HepG2 (cell line): Measurements from ENCODE around the gene TLE2. TPM values are rescaled to one million over a fixed set of nuclear protein-coding genes. Genes with fewer than 3 reads are reported as not detected.

ENCODE experiments used
- ARID2 ChIP-seq: sonication (generic); formaldehyde crosslinking; IDR thresholded peaks from 2 replicates; pipeline ENCODE4 v1.8.1; 2022; ENCODE audit warnings: mild to moderate bottlenecking, missing genetic modification reagents, borderline replicate concordance
- ATRX ChIP-seq: sonication (generic); formaldehyde crosslinking; IDR thresholded peaks from 2 replicates; pipeline ENCODE4 v1.4.0; 2020; ENCODE audit warnings: missing genetic modification reagents, borderline replicate concordance
- CBFB ChIP-seq: sonication (generic); formaldehyde crosslinking; IDR thresholded peaks from 2 replicates; pipeline ENCODE4 v1.4.0; 2020; ENCODE audit warnings: missing genetic modification reagents
- CHD4 ChIP-seq: fragments of 200-600 bp; sonication (generic); IDR thresholded peaks from 2 replicates; pipeline ENCODE4 v1.7.0; 2017; ENCODE audit warnings: mild to moderate bottlenecking, low read length, borderline replicate concordance
- DR1 ChIP-seq: sonication (generic); formaldehyde crosslinking; IDR thresholded peaks from 2 replicates; pipeline ENCODE4 v1.8.0; 2021; ENCODE audit warnings: mild to moderate bottlenecking, missing genetic modification reagents, inconsistent platforms
- DRAP1 ChIP-seq: IDR thresholded peaks from 2 replicates; pipeline ENCODE4 v1.6.1; 2016; ENCODE audit warnings: missing genetic modification reagents, missing compliant biosample characterization
- EP300 ChIP-seq, 3 experiments: sonication (generic) in 1 of 3; formaldehyde crosslinking in 1 of 3; IDR thresholded peaks; 2 replicates each; pipeline versions ENCODE4 v1.5.1 to v1.6.1; 2011 to 2020; ENCODE audit warnings: low read depth in 2 of 3, low read length in 2 of 3, borderline replicate concordance in 1 of 3, improper control_type of control experiment in 1 of 3, mild to moderate bottlenecking in 1 of 3, missing genetic modification reagents in 1 of 3, moderate library complexity in 1 of 3
- FOXA3 ChIP-seq: IDR thresholded peaks from 2 replicates; pipeline ENCODE4 v1.6.1; 2016; ENCODE audit warnings: missing genetic modification reagents, missing compliant biosample characterization
- HOXA7 ChIP-seq: sonication (generic); formaldehyde crosslinking; IDR thresholded peaks from 2 replicates; pipeline ENCODE4 v1.8.1; 2022; ENCODE audit warnings: mild to moderate bottlenecking, missing genetic modification reagents, moderate library complexity
- ISX ChIP-seq: sonication (generic); formaldehyde crosslinking; conservative IDR thresholded peaks from 2 replicates; pipeline ENCODE4 v1.5.0; 2020; ENCODE audit warnings: missing genetic modification reagents
- KDM4B ChIP-seq: sonication (generic); formaldehyde crosslinking; IDR thresholded peaks from 2 replicates; pipeline ENCODE4 v1.4.0; 2020; ENCODE audit warnings: missing genetic modification reagents
- MYNN ChIP-seq: sonication (generic); formaldehyde crosslinking; IDR thresholded peaks from 2 replicates; pipeline ENCODE4 v1.4.0; 2020; ENCODE audit warnings: mild to moderate bottlenecking, low read depth, missing genetic modification reagents
- NFKBIZ ChIP-seq: IDR thresholded peaks from 2 replicates; pipeline ENCODE4 v1.6.1; 2018; ENCODE audit warnings: missing genetic modification reagents, missing compliant biosample characterization
- NR2F6 ChIP-seq, 2 experiments: IDR thresholded peaks; 2 replicates each; pipeline ENCODE4 v1.6.1; 2016; ENCODE audit warnings: antibody characterized with exemption in 1 of 2, mild to moderate bottlenecking in 1 of 2
- PHF5A ChIP-seq: IDR thresholded peaks from one replicate; pipeline ENCODE4 v1.6.1; 2018; ENCODE audit warnings: low read depth, missing genetic modification reagents; ENCODE audit not compliant: unreplicated experiment
- RBAK ChIP-seq: sonication (generic); formaldehyde crosslinking; IDR thresholded peaks from 2 replicates; pipeline ENCODE4 v1.5.1; 2020; ENCODE audit warnings: mild to moderate bottlenecking, missing genetic modification reagents
- RORA ChIP-seq: sonication (generic); formaldehyde crosslinking; IDR thresholded peaks from 2 replicates; pipeline ENCODE4 v1.5.0; 2020; ENCODE audit warnings: mild to moderate bottlenecking, missing genetic modification reagents, moderate library complexity
- SIX4 ChIP-seq: sonication (generic); formaldehyde crosslinking; IDR thresholded peaks from 2 replicates; pipeline ENCODE4 v1.4.0; 2020; ENCODE audit warnings: missing genetic modification reagents
- SNRNP70 ChIP-seq: fragments of 200-400 bp; formaldehyde crosslinking; IDR thresholded peaks from 2 replicates; pipeline ENCODE4 v1.6.1; 2017; ENCODE audit warnings: mild to moderate bottlenecking, low read depth, low read length, moderate library complexity
- SRSF1 ChIP-seq: fragments of 200-400 bp; formaldehyde crosslinking; optimal IDR thresholded peaks from 2 replicates; pipeline ENCODE3; 2017; ENCODE audit warnings: mild to moderate bottlenecking, low read depth, low read length, moderate library complexity
- THAP7 ChIP-seq: sonication (generic); formaldehyde crosslinking; IDR thresholded peaks from 2 replicates; pipeline ENCODE4 v1.8.1; 2023; ENCODE audit warnings: mild to moderate bottlenecking, missing genetic modification reagents
- THAP8 ChIP-seq: sonication (generic); formaldehyde crosslinking; IDR thresholded peaks from 2 replicates; pipeline ENCODE4 v1.5.1; 2020; ENCODE audit warnings: missing genetic modification reagents, mild to moderate bottlenecking, borderline replicate concordance
- YEATS4 ChIP-seq: sonication (generic); formaldehyde crosslinking; IDR thresholded peaks from 2 replicates; pipeline ENCODE4 v1.4.0; 2020; ENCODE audit warnings: missing genetic modification reagents, borderline replicate concordance
- ZNF292 ChIP-seq: sonication (generic); formaldehyde crosslinking; IDR thresholded peaks from 2 replicates; pipeline ENCODE4 v1.8.1; 2022; ENCODE audit warnings: mild to moderate bottlenecking, low read depth, missing genetic modification reagents, borderline replicate concordance
- ZNF615 ChIP-seq: sonication (generic); formaldehyde crosslinking; IDR thresholded peaks from 2 replicates; pipeline ENCODE4 v1.5.0; 2020; ENCODE audit warnings: mild to moderate bottlenecking, missing genetic modification reagents, borderline replicate concordance
- polyA plus RNA-seq, 8 experiments: library from polyadenylated mRNA; depleted of rRNA in 3 of 8; stranded (reverse) in 7 of 8; unstranded in 1 of 8; fragments of >200 nt; fragmentation: Illumina TruSeq in 4 of 8; extraction: Trizol in 4 of 8; gene quantifications; 2 replicates each; pipeline versions ENCODE4 v1.2.1 to v1.2.3, GENCODE V29; 2011 to 2016; ENCODE audit warnings: low read depth in 4 of 8, missing spikeins in 1 of 8, mixed read lengths in 1 of 8; ENCODE audit not compliant: insufficient read depth in 1 of 8
- total RNA-seq, 5 experiments: library from RNA; depleted of rRNA; stranded (reverse); fragments of >200 nt; fragmentation: Illumina TruSeq; extraction: Trizol; gene quantifications; 2 replicates each; pipeline ENCODE4 v1.2.3, GENCODE V29; 2016; ENCODE audit warnings: low read depth in 1 of 5
- TF ChIP-seq, protein P1 (sequence below): sonication (generic); formaldehyde crosslinking; IDR thresholded peaks from 2 replicates; pipeline ENCODE4 v1.8.1; 2023; ENCODE audit warnings: mild to moderate bottlenecking, inconsistent platforms, moderate library complexity, missing genetic modification reagents, borderline replicate concordance
- TF ChIP-seq, protein P2 (sequence below): IDR thresholded peaks from 2 replicates; pipeline ENCODE4 v1.6.1; 2016

TLE2 gene
- total and polyA plus RNA-seq, 2 of the 13 experiments (the other 11 are each of a cell fraction or from before 2014, with no cell fraction given) = 0.07 to 0.81 TPM

- TF ChIP-seq, protein P1, sequence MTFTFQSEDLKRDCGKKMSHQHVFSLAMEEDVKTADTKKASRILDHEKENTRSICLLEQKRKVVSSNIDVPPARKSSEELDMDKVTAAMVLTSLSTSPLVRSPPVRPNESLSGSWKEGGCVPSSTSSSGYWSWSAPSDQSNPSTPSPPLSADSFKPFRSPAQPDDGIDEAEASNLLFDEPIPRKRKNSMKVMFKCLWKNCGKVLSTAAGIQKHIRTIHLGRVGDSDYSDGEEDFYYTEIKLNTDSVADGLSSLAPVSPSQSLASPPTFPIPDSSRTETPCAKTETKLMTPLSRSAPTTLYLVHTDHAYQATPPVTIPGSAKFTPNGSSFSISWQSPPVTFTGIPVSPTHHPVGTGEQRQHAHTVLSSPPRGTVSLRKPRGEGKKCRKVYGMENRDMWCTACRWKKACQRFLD (CRISPR knock-in tag) = no peak
- no peak for TF ChIP-seq PHF5A (CRISPR knock-in tag)
- no peak for TF ChIP-seq SRSF1
- TF ChIP-seq NFKBIZ = no peak
- TF ChIP-seq MYNN (CRISPR knock-in tag) = no peak
- TF ChIP-seq SNRNP70 = no peak
- no peak for TF ChIP-seq RORA (CRISPR knock-in tag)
- TF ChIP-seq THAP7 (CRISPR knock-in tag) = no peak
- no peak for TF ChIP-seq ZNF615 (CRISPR knock-in tag)
- no peak for TF ChIP-seq ATRX (CRISPR knock-in tag)
- no peak for TF ChIP-seq RBAK
- TF ChIP-seq THAP8 (CRISPR knock-in tag) = no peak
- no peak for TF ChIP-seq HOXA7 (CRISPR knock-in tag)
- TF ChIP-seq ZNF292 (CRISPR knock-in tag) = peak; percentile 16; the same call in 1 of the 2 replicates
- TF ChIP-seq KDM4B = no peak
- TF ChIP-seq DR1 (CRISPR knock-in tag) = no peak
- no peak for TF ChIP-seq SIX4
- TF ChIP-seq EP300 (IDR thresholded peaks at IDR 0.05; ENCODE audit: low read depth in 2 of 2, low read length in 2 of 2) = no peak
- no peak for TF ChIP-seq EP300 (CRISPR knock-in tag; IDR thresholded peaks at IDR 0.05; ENCODE audit: borderline replicate concordance)
- TF ChIP-seq FOXA3 (CRISPR knock-in tag) = no peak
- TF ChIP-seq YEATS4 = no peak
- TF ChIP-seq DRAP1 = no peak
- 0 out of 2 replicates have a peak, but pooled peaks have one; percentile 10 for TF ChIP-seq CHD4
- TF ChIP-seq ARID2 (CRISPR knock-in tag) = 0 out of 2 replicates have a peak, but pooled peaks have one; percentile 54
- no peak for TF ChIP-seq CBFB (CRISPR knock-in tag)
- TF ChIP-seq NR2F6 (IDR thresholded peaks at IDR 0.05) = peak; percentile 35; the same call in 1 of the 2 replicates
- peak; percentile 55; the same call in 1 of the 2 replicates for TF ChIP-seq NR2F6 (CRISPR knock-in tag; IDR thresholded peaks at IDR 0.05)
- TF ChIP-seq, protein P2, sequence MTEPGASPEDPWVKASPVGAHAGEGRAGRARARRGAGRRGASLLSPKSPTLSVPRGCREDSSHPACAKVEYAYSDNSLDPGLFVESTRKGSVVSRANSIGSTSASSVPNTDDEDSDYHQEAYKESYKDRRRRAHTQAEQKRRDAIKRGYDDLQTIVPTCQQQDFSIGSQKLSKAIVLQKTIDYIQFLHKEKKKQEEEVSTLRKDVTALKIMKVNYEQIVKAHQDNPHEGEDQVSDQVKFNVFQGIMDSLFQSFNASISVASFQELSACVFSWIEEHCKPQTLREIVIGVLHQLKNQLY (CRISPR knock-in tag) = no peak
- no peak for TF ChIP-seq ISX (CRISPR knock-in tag)
These were observed 5.8 kb upstream of the TLE2 start (continued) for GRCh38 chr19:3034656-3035541.
